ENCODE results near the gene SLC23A2.

DNA sequence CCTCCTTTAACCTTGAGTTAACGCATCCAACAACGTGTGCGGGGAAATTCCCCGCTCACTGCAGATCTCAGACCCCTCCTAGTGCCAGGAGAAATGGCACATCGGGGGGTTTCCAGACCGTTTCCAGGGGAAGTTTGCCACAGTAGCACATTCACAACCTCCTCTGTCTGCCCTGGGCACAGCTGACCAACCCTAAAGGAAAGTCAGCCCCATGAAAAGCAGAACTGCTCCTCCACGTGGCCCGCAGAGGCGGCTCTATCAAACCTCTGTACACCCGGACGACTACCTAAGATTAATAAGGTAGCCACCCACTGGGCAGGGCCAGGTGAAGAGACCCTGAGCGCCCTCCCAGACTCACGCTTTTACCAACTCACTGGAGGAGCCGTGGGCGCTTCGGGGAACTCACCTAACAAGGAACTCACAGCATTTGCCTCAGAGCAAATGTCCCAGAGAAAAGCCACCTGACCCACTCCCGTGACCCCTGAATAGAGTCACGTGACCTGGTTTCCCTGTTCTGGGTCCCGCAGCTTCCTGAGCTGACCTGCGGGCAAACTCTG lies 186.5 kb downstream of the SLC23A2 start:
- TF ChIP-seq, protein P1, sequence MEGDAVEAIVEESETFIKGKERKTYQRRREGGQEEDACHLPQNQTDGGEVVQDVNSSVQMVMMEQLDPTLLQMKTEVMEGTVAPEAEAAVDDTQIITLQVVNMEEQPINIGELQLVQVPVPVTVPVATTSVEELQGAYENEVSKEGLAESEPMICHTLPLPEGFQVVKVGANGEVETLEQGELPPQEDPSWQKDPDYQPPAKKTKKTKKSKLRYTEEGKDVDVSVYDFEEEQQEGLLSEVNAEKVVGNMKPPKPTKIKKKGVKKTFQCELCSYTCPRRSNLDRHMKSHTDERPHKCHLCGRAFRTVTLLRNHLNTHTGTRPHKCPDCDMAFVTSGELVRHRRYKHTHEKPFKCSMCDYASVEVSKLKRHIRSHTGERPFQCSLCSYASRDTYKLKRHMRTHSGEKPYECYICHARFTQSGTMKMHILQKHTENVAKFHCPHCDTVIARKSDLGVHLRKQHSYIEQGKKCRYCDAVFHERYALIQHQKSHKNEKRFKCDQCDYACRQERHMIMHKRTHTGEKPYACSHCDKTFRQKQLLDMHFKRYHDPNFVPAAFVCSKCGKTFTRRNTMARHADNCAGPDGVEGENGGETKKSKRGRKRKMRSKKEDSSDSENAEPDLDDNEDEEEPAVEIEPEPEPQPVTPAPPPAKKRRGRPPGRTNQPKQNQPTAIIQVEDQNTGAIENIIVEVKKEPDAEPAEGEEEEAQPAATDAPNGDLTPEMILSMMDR (conservative IDR thresholded peaks at IDR 0.05; ENCODE audit: low read length): no peak
- TF ChIP-seq EZH2phosphoT487 (IDR thresholded peaks at IDR 0.05; ENCODE audit: borderline replicate concordance, low read depth, low read length): no peak
